GM12864 (cell line): ENCODE results near the gene VIP.
"Not testable (repeated sequence)": the region's sequence is repeated elsewhere in the genome, so short reads cannot be mapped to it uniquely, and the experiment has no call there.

ENCODE experiments used
- DNase-seq: peaks from one replicate; pipeline ENCODE4 v3.0.0-alpha.2; 2011; ENCODE audit warnings: low read depth
- H3K4me3 ChIP-seq: 2 replicates; pipeline ENCODE4 v1.5.1; 2011; ENCODE audit warnings: mild to moderate bottlenecking, low read depth, low read length, control low read depth
- TF ChIP-seq, protein P1 (sequence below): IDR thresholded peaks from 2 replicates; pipeline ENCODE4 v1.5.1; 2011; ENCODE audit warnings: low read depth, mild to moderate bottlenecking, moderate library complexity, low read length, control low read depth, inconsistent platforms; ENCODE audit errors: missing control alignments

VIP gene

DNA sequence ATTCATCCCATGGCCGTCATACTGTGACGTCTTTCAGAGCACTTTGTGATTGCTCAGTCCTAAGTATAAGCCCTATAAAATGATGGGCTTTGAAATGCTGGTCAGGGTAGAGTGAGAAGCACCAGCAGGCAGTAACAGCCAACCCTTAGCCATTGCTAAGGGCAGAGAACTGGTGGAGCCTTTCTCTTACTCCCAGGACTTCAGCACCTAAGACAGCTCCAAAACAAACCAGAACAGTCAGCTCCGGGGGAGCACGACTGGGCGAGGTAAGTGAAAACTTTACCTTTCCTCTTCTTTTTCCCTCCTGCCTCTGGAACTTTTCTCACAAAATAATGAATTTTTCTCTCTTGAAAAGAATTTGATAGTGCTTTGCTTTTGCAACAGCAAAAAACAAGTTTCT, at the start of gene VIP:
VIP (plus strand) TSS at position 104 of the 400 bp plus-strand sequence. CDS start 1,381 bp downstream, outside the sequence.
- TF ChIP-seq, protein P1, sequence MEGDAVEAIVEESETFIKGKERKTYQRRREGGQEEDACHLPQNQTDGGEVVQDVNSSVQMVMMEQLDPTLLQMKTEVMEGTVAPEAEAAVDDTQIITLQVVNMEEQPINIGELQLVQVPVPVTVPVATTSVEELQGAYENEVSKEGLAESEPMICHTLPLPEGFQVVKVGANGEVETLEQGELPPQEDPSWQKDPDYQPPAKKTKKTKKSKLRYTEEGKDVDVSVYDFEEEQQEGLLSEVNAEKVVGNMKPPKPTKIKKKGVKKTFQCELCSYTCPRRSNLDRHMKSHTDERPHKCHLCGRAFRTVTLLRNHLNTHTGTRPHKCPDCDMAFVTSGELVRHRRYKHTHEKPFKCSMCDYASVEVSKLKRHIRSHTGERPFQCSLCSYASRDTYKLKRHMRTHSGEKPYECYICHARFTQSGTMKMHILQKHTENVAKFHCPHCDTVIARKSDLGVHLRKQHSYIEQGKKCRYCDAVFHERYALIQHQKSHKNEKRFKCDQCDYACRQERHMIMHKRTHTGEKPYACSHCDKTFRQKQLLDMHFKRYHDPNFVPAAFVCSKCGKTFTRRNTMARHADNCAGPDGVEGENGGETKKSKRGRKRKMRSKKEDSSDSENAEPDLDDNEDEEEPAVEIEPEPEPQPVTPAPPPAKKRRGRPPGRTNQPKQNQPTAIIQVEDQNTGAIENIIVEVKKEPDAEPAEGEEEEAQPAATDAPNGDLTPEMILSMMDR = no peak
- DNase-seq = no peak
- H3K4me3 ChIP-seq = no peak within 1 kb of the TSS

DNA sequence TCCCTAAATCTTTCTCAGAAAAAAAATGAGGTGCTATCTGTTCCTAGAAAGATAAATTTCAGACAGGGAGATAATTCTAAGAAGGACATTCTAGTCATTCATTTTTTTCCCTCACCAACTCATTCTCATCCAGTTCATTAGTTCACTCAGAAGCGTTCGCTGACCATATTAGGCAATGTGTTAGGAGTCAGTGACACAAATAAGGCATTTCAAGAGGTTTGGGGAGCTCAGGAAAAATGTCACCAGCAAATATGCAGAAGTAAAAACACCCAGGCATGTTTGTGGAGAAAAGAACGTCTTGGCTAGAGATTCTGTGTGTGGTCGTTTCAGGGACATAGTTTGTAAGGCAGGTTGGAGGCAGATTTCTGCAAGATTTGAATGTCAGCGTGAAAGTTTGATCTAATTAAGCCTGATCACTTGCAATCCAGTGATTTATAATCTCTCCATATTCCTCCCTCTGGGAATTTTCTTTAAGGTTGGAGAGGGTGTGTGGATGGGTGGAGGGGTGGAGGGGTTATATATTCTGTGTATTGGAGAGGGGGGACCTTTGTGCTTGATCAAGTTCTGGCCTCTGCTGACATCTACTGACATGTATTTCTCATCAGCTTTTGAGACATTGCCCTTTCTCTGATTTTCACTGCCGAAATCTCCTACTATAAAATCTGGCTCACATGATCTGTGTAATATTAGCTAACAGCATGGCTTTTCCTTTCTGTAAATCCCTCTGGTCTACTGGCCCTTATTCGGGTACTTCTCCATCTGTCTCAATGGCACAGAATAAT, 49.3 kb upstream of the VIP start:
- H3K4me3 ChIP-seq = no peak overlapping the region
- TF ChIP-seq, protein P1 = no peak
- DNase-seq = no peak

DNA sequence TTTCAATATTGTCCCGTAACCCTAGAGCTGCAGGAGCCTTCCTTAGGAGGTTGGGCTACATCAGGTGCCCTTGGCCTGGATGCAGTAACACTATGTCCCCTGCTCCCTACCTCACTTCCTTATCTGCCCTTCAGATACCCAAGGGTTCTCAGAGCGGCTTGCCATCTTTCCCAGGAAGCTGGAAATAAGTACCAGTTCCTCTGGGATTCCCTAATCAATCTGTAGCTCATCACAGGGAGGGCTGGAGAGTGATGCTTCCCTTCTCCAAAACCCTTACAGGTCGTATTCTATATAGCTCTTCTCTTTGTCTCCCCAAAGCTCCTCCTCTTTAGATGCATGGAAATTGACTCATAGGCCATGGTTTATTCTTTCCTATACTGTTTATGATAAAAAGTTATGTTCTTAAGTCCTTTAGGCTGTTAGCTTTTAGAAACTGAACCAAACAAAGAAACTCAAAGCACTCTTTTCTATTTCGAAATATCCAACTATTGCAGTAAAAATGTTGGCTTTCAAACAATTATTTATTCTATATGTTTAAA, 48.7 kb upstream of the VIP start:
- TF ChIP-seq, protein P1 = no peak
- H3K4me3 ChIP-seq = no peak overlapping the region
- DNase-seq = no peak

DNA sequence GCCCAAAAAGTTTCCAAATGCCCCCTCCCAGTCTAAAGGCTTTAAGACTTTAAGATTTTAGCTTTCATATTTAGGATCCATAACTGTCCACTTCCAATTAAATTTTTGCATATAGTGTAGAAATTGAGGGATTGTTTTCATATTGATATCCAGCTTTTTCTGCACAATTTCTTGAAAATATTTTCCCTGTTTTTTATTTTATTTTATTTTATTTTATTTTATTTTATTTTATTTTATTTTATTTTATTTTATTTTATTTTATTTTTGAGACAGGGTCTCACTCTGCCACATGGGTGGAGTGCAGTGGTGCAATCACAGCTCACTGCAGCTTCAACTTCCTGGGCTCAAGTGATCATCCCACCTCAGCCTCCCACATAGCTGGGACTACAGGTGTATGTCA, 46.8 kb upstream of the VIP start:
- DNase-seq, H3K4me3 ChIP-seq: not testable (repeated sequence)

DNA sequence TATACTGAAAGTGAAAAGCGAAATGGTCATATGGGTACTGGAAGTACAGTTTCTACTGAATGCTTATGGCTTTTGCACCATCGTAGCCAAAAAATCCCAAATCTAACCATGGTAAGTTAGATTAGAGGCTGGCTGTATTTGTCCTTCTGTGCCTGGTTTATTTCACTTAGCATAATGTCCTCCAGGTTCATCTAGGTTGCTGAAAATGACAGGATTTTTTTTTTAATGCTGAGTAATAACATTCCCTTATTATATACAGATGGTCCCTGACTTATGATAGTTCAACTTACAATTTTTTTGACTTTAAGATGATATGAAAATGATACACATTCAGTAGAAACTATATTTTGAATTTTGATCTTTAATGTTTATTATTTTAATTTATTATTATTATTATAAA, 45.3 kb upstream of the VIP start:
- TF ChIP-seq, protein P1 = no peak
- no peak overlapping the region for H3K4me3 ChIP-seq
- no peak for DNase-seq

DNA sequence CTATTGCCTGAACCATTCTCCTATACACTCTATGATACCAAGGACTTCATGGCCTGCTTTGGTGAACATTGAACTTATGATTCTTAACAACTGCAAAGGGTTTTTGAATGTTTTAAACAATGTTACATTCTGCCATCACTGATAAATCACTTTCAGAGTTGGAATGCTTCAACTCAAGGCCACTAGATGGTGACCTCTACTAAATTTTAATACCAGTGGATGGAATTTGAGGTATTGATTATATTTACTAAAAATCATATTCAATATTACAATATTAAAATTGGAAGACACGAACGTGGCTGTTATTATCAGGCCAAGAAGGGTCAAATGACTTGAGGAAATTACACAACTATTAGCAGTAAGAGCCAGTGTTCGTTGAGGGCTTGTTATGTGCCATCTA, 34.3 kb upstream of the VIP start:
- DNase-seq = no peak
- no peak overlapping the region for H3K4me3 ChIP-seq
- TF ChIP-seq, protein P1 = no peak

DNA sequence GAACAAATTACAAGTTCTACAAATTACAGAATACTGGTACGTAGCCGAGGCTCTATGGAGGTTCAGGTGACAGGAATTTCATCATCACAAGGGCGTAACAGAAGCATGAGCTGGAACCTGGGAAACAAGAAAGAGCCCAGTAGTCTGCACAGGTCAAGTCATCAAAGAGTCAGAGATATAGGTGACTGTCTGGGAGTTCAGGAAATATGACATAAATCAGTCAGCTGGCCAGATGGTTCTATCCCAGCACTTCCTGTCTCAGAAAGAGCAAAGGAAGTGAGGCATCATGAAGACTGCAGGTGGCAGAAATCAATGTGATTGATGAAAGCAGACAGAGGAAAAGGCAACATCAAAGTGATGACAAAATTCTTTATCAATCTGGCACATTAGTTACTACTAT, 29.6 kb upstream of the VIP start:
- DNase-seq = no peak
- no peak overlapping the region for H3K4me3 ChIP-seq
- TF ChIP-seq, protein P1 = no peak
